ENCODE measurements around the gene XAB2.

- TF ChIP-seq POLR2A (IDR thresholded peaks at IDR 0.05; ENCODE audit: low read length) (no peak), GATA1 (IDR thresholded peaks at IDR 0.05; ENCODE audit: low read depth, low read length) (no peak)
These were observed 33.3 kb upstream of the XAB2 start for GRCh38 chr19:7662657-7663056.

All from erythroblast (primary cell).